Cardiac fibroblast (primary cell): Measurements from ENCODE around the gene LIPC.

Experiments
- DNase-seq, 2 donors: peaks; one replicate each; pipeline versions ENCODE4 v3.0.0 to v3.0.0-alpha.2; 2010; ENCODE audit warnings: low read depth in 2 of 2
- H3K4me3 ChIP-seq, 2 donors: replicated peaks in 1 of 2; 1 replicate in 1 of 2; 2 replicates in 1 of 2; pipeline ENCODE4 v1.5.1; 2011; ENCODE audit warnings: low read depth in 2 of 2, low read length in 2 of 2, mild to moderate bottlenecking in 2 of 2, moderate library complexity in 1 of 2
- CTCF ChIP-seq: IDR thresholded peaks from one replicate; pipeline ENCODE4 v1.5.1; 2011; ENCODE audit warnings: low read depth, mild to moderate bottlenecking, low read length, inconsistent platforms

The LIPC gene

GRCh38 chr15:58549013-58549784, 117.4 kb downstream of the LIPC start:
- DNase-seq, result no peak
- no peak overlapping the region for H3K4me3 ChIP-seq
- TF ChIP-seq CTCF, result no peak

- TF ChIP-seq CTCF, result no peak
- no peak for DNase-seq
- H3K4me3 ChIP-seq, result no peak overlapping the region
Observed at GRCh38 chr15:58549785-58550074, 117.9 kb downstream of the LIPC start.

- DNase-seq, result no peak
- no peak overlapping the region for H3K4me3 ChIP-seq
- TF ChIP-seq CTCF, result no peak
Observed at GRCh38 chr15:58551084-58551763, 119.4 kb downstream of the LIPC start.

GRCh38 chr15:58551764-58552504, 120.1 kb downstream of the LIPC start:
- TF ChIP-seq CTCF, result no peak
- peak; percentile 85 to 97 for DNase-seq
- H3K4me3 ChIP-seq, result peak overlapping the region; percentile 4 to 44

- H3K4me3 ChIP-seq, result peak overlapping the region in 1 of 2 donors; percentile 44
- no peak for TF ChIP-seq CTCF
- DNase-seq, result peak; percentile 54 to 57
Observed at GRCh38 chr15:58552505-58553364, 120.9 kb downstream of the LIPC start.

- no peak for TF ChIP-seq CTCF
- H3K4me3 ChIP-seq, result no peak overlapping the region
Observed at GRCh38 chr15:58553365-58553918, 121.7 kb downstream of the LIPC start.

More at GRCh38 chr15:58553365-58553918, 121.7 kb downstream of the LIPC start:
- no peak for DNase-seq
